Activated naive CD8-positive, alpha-beta T cell treated with anti-CD3 and anti-CD28 coated beads, Interleukin-2, amount 50 U/mL, for 16 hours (primary cell): ENCODE results near the gene PHLDA2.

ENCODE experiments used
- DNase-seq: peaks from one replicate; pipeline ENCODE4 v3.0.0-alpha.2; 2020; ENCODE audit warnings: low read depth, low spot score

The PHLDA2 gene

DNA sequence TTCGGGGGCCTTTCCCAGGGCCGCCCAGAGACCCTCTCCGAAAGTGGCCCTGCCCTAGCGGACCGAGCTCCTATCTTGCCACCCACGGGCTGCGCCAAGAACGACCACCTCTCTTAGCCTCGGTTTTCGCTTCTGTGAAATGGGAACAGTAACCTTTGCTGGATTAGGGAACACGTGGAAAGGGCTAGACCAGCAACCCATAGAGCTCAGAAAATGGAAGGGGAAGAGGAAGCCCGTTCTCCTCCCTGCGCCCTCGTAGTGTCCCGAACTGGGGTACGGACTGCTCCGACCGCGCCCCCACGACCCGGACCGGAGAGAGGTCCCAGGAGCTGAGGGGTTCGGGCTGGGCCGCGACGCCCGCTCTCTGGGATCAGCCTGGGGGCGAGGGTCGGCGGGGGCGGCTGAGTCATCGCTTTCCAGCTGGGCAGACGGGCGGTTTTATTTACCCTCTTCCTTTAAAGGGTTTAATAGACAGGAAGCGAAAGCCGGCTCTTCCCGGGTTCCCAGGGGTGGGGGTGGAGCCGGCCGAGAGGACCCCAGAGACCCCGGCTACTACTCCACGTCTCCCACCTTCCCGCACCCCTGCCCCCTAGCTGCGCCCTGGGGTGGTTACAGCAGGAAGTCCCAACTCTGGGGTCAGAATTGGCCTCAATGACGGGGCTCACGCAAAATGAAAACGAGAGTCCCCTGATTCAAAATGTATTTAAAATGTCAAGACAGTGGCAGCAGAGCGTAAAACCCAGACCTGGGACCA is 907 bp upstream of the PHLDA2 start:
- DNase-seq = no peak

DNA sequence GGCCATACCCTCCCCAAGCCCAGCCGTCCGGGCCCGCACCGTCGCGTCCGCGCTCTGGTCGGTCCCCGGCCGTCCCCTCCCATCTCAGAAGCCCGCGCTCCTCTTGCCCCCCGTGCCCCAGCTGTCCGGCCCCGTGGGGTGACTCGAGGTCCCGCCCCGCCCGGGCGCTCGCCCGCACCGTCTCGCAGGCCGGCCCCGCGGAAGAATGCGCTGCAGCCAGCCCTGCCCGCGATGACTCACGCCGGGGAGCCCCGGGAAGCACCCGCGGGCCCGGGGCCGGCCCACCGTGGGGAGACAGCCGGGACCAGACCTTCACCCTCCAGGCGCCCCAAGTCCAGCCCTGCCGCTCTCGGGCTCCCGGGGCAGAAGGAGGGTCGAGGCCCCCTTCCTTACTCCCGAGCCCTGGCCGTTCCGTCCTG is 320 bp upstream of the PHLDA2 start:
- no peak for DNase-seq

DNA sequence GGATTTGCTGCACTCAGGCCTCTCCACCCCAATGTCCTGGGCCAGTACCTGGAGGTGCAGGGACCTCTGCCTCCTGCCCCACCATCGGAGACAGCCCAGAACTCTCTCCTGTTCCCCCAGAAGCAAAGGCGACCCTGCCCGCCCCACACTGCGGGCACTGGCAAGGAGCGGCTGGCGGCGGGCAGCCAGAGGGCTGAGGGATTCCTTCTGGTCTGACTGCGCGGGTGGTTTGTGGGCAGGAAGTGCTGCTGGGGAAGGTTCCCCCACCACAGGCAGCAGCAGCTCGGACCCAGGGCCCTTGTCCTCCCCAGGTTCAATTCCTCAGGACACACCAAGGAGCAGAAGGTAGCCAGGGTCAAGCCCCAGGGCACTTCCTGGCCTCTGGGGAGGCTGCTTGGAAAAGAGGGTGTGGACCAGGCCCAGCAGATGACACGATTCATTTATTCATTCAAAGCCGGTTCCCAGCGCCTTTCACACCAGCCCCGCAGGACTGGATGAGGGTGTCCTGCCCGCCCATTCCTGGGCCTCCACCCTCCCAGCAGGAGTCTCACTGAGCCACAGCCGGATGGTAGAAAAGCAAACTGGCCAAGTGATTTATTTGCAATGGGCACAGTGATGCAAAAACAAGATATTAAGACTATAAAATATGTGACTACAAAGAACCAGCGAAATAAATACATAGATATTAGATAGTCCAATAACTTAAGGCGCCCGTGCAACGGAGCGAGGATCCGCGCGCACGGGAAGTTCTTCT is 1.2 kb downstream of the PHLDA2 start:
- DNase-seq = no peak

DNA sequence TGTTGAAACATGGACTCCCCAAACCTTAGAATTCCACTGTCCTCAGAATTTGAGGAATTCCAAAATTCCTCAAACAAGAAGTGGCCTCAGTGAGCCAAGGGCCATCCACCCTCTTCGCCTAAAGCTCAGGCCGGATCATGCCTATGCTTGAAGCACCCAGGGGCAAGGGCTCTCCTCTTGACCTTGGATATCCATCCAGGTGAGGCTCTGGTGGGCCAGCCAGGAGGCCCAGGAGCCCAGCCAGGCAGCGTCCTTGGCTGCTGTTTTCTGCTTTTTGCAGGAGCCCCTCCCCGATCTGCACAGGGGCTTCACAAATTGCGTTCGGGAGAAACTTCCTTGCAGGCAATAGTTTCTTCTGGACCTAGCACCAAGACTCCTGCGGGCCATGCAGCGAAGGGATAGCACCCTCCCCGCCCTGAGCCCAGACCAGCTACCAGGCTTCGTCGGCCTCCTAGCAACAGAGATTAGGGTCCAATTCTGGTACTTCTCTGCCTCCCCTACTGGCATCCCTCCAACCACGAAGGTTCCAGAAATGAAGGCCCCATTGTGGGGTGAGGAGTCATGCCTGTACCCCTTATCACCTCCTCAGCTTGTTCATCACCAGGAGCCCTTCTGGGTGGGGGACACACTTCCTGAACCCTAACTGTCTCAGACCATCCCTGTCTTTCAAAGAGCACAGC is 2.0 kb downstream of the PHLDA2 start:
- no peak for DNase-seq

DNA sequence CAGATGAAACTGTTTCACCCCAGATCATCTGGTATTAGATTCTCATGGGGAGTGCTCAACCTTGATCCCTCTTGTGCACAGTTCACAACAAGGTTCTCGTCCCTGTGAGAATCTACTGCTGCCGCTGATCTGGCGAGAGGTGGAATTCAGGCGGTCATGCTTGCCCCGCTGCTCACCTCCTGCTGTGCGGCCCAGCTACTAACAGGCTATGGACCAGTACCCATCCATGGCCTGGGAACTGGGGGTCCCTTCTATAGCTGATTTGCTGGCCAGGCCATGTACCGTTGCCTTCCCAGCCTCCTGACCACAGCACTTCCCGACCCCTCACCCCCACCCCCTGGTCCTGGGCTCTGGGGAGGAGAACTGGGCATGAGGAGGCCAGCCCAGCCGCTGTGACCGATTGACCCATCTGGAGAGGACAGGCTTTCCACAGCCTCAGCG is 2.6 kb downstream of the PHLDA2 start:
- no peak for DNase-seq

DNA sequence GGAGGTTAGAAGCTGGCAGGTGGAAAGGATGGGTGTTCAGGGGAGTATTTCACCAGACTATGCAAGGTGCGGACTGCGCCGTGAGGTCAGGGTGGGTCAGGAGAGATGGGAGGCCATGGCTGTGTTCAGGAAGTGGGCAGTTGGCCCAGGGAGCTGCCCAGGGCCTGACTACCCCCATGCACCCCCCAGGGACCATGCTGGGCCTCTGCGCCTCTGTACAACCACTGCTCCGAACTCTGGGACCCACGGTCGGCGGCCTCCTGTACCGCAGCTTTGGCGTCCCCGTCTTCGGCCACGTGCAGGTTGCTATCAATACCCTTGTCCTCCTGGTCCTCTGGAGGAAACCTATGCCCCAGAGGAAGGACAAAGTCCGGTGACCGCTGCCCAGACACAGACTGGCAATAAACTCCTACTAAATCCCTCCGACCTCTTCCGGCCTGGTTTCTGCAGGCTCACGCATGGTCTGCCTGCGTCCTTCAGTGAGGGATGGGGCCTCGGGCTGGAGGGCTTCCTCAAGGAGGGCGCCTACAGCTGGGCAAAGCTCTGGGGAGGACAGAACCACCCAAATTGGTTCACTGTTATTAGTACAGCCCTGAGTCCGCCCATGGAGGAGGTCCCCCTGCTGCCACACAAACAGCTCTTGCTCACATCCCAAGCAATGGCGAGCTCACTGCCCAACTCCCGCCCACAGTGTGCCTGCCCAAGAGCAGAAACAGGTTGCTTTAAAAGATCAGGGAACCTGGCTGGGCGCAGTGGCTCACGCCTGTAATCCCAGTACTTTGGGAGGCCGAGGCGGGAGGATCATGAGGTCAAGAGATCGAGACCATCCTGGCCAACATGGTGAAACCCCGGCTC is 4.2 kb downstream of the PHLDA2 start:
- no peak for DNase-seq

DNA sequence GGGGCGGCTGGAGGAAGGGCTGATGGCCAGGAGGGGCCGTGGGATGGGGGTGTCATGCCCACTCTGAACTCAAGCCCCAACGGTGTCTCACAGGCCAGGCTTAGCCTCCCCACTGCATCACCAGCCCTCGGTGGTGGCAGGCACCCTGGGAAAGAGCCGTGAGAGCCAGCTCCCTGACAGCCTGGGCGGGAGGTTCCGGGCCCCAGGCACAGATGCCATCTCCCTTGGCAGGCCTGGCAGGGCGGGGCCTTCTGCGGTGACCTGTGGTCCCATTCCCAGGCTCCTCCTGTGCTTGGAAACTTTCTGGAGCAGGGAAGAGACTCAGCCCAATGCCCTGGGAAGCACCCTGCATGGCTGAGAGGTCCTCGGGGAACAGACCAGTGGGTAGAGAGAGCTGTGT is 4.8 kb downstream of the PHLDA2 start:
- no peak for DNase-seq

DNA sequence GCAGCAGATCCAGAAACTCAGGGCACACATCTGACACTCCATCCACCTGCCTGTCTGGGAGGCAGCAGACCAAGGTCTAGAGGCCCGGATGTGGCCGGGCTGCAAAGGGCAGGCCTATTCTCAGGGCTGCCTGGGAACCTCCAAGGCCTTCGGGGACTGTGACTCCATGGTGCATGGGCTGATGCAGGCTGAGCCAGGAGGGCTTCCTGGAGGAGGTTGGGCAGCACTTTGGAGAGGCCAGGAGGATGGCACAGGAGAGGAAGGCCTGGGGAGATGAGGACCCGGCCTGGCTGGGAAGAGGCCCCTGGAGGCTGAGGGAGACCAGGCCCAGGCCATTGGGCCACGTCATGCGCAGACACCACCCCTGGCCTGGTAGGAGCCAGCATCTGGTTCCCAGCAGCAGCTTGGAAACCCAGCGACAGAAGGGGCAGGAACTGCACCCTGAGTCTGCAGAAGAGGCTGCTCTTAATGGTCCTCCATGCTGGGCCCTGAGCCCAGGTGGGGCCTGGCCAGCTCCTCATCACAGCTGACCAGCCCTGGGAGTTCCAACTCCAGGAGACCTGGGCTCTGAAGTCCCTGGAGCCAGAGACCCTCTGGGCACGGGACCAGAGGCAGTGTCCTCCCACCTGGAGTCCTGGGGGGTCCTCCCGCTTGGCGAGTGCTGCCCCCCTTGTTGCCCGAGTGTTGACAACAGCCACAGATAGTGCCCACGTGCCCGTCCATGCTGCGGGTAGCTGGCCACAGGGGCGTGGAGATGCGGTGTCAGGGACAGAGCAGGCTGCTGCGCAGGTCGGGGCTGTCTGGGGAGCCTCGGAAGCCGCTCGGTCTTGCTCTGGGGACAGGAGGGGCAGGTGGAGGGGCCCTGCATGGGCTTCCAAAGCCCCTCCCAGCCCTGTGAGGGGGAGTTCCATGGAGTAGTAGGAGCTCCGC is 5.5 kb downstream of the PHLDA2 start:
- DNase-seq = no peak

DNA sequence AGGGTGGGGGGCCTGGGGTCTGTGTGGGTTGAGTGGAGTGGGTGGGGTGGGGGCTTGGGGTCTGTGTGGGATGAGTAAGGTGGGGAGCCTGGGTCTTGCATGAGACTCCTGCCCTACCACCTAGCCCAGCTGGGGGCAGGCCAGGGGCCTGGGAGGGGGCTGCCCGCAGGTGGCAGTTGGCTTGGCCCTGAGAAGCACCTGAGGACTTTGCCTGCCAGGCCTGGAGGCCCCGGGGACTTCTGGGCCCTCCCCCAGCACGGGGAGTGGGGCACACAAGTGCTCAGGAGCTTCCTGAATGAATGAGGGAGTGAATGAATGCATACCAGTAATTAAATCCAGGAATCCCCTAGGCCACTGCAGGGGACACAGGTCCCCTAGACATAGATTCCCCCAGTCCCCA is 6.6 kb downstream of the PHLDA2 start:
- no peak for DNase-seq

DNA sequence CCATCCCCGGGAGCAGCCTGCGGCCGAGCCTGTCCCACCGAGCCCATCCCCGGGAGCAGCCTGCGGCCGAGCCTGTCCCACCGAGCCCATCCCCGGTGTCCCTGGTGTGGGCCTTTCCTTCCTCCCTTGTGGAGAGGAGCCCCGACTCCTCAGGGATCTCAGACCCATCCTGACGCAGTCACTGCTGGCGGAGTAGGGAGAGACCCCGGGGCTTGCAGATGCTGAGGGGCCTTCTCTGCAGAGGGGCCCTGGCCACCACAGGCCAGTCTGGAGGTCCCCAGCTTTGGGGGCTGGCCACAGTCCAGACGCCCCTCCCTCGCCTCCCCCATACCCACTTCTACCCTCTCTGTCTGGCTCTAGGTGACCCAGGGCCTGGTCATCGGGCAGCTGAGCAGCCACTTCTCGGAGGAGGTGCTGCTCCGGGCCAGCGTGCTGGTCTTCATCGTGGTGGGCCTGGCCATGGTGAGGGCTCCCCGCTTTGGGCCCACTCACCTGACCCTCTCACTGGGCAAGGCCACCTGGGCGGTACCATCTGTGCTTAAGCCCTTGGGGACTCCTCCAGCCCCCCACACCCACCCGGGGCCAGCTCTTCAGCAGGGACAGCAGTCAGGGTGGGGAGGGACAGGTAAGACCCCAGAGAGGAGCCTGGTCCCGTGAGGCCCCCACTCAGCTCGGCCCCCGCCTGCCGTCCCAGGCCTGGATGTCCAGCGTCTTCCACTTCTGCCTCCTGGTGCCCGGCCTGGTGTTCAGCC is 7.3 kb downstream of the PHLDA2 start:
- no peak for DNase-seq

DNA sequence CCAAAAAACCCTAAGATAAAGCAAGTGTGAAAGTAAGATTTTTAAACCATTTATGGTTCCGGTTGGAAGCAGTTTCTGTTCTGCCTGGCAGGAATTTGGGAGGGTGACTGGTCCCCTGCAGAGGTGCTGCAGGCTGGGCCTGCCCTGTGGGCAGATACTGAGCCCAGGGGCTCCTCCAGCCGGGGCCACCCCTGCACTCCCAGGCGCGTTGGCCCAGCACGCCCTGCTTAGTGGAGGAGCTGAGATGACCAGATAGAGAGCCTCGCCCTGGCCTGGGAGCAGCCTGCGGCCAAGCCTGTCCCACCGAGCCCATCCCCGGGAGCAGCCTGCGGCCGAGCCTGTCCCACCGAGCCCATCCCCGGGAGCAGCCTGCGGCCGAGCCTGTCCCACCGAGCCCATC is 8.0 kb downstream of the PHLDA2 start:
- DNase-seq = no peak

DNA sequence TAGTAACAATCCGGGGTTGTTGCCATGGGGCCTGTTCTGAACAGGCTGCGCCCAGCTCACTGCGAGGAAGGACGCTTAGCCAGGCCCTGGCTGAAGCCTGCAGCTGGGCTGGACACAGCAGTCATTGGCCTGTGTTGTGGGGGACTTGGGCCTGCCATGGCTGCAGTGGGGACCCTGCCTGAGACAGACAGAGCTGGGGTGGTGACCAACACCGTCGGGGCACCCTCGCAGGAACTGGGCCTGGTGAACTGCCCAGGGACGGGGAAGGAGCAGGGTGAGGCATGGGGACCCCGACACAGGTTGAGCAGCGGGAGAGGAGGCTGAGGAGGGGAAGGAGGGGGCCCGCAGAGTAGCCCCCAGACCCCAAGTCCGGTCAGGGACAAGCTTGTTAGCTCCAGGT is 8.9 kb downstream of the PHLDA2 start:
- no peak for DNase-seq

DNA sequence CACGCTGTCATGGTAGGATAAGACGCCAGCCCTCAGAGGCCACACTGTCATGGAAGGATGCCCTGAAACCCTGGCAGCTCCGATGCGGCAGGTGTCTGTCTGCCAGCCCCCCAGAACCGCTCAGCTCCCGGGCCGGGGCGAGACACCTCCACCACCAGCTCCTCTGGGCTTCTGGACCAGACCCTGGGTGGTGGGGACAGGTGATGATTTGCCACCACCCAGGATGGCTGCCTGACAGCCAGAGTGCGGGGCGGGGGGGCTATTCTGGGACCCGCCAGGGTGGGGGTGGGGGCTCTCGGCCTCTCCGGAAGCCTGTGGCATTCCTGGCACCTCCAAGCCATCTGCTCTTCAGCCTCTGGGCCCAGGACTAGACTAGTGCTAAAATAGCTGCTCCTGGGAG is 9.4 kb downstream of the PHLDA2 start:
- no peak for DNase-seq

DNA sequence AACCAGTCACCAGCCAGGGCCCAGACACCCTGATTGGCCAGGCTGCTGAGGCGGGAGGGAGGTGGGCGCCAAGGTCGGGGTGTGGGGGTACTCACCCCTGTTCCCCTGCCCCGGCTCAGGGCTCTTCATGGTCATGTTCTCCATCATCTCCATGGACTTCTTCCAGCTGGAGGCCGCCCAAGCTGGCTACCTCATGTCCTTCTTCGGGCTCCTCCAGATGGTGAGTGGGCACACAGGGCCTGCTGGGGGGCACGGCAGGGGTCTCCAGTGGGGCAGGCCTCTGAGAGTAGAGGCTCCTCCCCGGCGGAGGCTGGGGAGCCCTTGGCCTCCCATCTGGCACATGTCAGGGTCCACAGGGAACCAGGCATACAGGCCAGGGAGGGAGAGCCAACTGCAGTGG is 10.0 kb downstream of the PHLDA2 start:
- DNase-seq = no peak

DNA sequence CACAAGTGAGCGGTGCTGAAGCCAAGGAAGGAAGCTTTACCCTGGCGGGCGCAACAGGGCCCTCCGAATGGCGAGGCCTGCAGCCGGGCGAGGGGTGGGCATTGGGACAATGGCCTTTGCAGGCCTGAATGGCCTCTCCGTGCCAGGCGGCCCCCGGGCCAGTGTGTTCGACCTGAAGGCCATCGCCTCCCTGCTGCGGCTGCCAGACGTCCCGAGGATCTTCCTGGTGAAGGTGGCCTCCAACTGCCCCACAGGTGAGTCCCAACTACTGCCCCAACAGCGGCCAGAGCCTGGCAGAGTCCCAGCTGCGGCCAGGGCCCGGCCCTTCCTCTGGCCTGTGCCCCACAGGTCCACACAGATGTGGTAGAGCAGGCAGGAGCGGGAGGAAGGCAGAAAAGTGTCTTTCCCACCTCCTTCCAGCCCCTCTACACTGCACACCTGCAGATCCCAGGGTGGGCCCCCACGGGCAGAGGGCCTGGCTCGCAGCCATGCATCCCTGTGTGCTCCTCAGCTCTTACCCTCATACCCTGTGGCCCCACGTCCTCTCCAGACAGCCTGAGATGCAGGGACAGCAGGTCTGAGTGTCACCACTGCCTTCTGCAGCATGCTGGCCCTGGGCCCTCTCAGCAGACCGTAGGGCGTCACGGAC is 11.3 kb downstream of the PHLDA2 start:
- DNase-seq = no peak

DNA sequence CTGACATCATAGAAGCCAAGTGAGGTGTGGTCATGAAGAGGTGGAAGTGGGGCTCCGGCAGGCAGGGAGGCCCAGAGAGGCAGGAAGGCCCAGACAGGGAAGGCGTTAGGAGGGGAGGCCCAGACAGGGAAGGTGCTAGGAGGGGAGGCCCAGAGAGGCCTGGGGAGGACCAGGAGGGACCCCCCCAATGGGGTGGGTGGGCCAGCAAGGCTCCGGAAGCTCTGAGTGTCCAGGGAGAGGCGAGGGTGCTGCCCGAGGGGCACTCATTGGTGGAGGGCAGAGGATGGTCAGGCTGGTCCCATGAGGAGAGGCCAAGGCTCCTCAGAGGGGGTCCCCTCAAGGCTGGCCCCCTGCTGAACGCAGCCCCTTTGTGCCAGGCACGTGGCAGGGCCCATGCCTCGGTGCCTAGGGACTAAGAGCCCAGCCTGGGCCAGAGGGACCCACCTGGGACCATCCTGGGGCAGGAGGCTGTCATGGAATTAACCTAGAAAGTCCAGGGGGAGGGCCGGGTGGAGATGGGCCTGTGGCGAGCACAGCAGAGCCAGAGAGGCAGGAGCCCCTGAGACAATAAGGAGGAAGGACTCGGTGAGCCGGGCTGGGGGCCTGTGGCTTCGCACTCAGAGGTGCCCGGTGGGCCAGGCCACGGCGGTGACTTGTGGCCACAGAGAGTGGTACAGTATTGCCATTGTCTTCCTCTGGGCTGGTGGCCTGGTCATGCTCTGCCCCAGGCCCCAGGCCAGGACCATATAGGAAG is 12.2 kb downstream of the PHLDA2 start:
- no peak for DNase-seq

DNA sequence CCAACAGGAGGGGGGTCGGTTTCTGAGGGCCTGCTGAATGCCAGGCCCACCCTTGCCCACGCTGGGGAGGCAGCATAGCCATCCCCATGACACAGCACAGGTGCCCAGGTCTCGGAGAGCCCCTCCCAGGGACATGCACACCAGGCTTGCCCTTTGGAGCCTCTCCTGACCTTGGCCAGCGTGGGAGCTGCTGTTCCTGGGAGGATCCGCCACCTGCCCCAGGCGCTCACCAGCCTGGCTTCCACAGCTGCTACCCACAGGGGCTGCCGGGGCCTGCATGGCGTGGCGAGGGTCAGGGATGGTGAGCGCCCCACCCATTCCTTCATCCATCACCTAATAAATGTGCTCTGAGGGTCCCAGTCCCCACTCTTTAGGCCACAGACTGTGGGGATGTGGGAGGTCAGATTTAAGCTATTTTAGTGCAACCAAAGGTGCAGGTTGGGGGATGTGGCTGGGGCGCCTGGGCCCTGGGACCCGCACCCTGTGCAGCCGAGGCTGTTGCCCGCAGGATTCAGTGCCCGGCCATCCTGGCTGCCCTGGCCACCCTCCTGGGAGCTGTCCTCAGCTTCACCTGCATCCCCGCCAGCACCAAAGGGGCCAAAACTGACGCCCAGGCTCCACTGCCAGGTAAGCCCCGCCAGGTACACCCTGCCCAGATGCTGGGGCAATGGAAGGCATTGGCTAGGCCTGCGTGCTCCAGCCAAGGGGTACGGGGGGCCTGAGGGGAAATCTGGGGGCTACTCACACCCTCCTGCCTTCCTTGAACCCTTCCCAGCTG is 12.9 kb downstream of the PHLDA2 start:
- no peak for DNase-seq

DNA sequence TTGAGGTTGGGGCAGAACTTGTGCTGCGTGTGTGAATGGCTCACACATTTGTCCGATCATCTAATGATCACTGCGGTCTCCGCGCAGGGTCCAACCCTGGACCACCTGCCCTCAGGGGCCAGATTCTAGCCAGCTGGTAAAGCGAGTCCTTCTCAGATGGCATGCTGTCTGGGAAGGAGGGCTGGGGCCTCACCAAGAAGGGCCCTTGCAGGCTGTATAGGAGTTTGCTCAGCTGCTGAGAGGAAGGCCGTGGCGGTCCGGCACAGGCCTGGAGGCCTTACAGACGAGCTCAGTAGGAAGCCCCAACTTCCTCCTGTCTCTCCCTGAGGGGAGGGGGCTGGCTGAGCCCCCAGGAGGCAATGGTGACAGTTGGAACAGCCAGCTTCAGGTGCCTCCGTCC is 13.7 kb downstream of the PHLDA2 start:
- DNase-seq = no peak
